ENCODE results near the gene MRPS26. TPM values are rescaled to one million over a fixed set of nuclear protein-coding genes. Genes with fewer than 3 reads are reported as not detected.

The MRPS26 gene
- total RNA-seq, 4 donors from 2014 or later: 34.5 to 43.6 (median 43.1) TPM

DNA sequence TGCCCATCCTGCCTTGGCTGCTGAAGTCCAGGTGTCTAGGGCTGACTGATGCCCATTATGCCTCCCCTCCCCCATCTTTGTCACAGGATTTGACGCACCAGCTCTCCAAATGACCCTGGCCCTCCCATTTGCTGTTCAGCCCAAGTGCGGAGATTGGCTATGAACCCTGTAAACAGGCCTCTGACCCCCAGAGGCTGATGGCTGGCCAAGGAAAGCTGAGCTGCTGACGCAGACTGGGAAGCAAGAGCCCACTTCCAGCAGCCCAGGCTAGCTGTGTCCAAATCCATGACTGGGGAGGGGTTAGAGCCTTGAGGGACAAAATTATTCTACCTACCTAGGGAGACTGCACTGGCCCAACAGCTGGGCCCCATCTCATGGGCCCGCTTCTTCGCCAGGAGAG lies 3.2 kb upstream of the MRPS26 start:
- Histone ChIP-seq H3K27ac (peak overlapping the region in 2 of 4 donors; percentile 30 to 55), H3K4me1 (peaks cover 0 to 15% (median 7%) of the 10 kb centered on the region in 4 donors), H3K36me3 (peaks cover 0 to 34% (median 0%) of the 10 kb centered on the region in 3 donors), H3K4me3 (no peak overlapping the region), H3K27me3 (no peaks in the 10 kb centered on the region), H3K9me3 (no peaks in the 10 kb centered on the region)
- TF ChIP-seq POLR2A (IDR thresholded peaks at IDR 0.05): no peak
- TF ChIP-seq, protein P1, sequence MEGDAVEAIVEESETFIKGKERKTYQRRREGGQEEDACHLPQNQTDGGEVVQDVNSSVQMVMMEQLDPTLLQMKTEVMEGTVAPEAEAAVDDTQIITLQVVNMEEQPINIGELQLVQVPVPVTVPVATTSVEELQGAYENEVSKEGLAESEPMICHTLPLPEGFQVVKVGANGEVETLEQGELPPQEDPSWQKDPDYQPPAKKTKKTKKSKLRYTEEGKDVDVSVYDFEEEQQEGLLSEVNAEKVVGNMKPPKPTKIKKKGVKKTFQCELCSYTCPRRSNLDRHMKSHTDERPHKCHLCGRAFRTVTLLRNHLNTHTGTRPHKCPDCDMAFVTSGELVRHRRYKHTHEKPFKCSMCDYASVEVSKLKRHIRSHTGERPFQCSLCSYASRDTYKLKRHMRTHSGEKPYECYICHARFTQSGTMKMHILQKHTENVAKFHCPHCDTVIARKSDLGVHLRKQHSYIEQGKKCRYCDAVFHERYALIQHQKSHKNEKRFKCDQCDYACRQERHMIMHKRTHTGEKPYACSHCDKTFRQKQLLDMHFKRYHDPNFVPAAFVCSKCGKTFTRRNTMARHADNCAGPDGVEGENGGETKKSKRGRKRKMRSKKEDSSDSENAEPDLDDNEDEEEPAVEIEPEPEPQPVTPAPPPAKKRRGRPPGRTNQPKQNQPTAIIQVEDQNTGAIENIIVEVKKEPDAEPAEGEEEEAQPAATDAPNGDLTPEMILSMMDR (IDR thresholded peaks at IDR 0.05): no peak
- no peak for DNase-seq

DNA sequence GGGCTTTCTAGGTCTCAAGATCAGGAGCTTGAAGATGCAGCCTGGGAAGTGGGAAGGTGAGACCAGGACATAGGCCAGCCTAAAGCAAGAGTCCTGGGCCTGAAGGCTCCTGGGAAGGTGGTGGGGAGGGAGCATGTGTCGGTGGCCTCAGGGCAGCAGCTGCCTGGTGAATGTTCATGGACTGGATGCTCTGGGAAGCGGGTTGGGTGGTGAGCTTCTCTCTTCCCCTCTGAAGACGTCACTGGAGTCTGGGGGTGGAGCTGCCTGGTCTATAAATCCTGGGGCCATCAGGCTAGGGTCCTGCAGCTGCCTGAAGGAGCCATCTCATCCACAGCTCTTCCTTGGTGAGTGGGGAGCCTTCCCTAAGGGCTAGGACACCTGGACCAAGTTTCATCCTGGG lies 2.5 kb upstream of the MRPS26 start, which contains the start of gene GNRH2:
Gene GNRH2, plus strand, starts transcription at position 301 of the 400 bp plus-strand sequence. CDS start 793 bp downstream, outside the sequence.
- Histone ChIP-seq H3K4me1 (peaks cover 0 to 19% (median 9%) of the 10 kb centered on the region in 4 donors), H3K27ac (peak within 1 kb of the TSS in 2 of 4 donors; percentile 30 to 55), H3K4me3 (no peak within 1 kb of the TSS), H3K9me3 (no peaks in the 10 kb centered on the region), H3K27me3 (no peaks in the 10 kb centered on the region), H3K36me3 (peaks cover 0 to 34% (median 0%) of the 10 kb centered on the region in 3 donors)
- no peak for DNase-seq
- no peak for TF ChIP-seq POLR2A (IDR thresholded peaks at IDR 0.05)
- TF ChIP-seq, protein P1 (IDR thresholded peaks at IDR 0.05): no peak

DNA sequence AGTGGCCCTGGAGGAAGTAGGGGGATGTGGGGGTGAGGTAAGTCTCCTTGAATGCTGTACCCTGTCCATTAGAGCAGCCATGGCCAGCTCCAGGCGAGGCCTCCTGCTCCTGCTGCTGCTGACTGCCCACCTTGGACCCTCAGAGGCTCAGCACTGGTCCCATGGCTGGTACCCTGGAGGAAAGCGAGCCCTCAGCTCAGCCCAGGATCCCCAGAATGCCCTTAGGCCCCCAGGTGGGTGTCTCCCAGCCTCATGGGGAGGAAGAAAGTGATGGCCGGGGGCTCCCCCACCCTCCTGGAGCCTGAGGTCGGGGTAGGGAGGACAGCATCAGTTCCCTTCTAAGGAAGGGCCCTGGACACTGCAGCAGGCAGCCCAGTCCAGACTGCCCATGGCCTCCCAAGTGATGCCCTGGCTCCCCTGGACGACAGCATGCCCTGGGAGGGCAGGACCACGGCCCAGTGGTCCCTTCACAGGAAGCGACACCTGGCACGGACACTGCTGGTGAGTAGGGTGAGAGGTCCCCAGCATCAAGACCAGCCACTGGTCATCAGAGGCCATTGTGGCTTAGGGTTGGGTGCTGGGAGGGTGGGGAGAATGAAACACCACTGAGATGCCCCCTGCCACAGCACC lies 1.4 kb upstream of the MRPS26 start:
- H3K4me1 ChIP-seq: peaks cover 0 to 19% (median 9%) of the 10 kb centered on the region in 4 donors
- H3K27me3 ChIP-seq: no peaks in the 10 kb centered on the region
- no peaks in the 10 kb centered on the region for H3K9me3 ChIP-seq
- H3K4me3 ChIP-seq: no peak overlapping the region
- DNase-seq: no peak
- peaks cover 0 to 34% (median 0%) of the 10 kb centered on the region in 3 donors for H3K36me3 ChIP-seq
- peak overlapping the region in 1 of 4 donors; percentile 94 for H3K27ac ChIP-seq
- TF ChIP-seq, protein P1 (IDR thresholded peaks at IDR 0.05): no peak
- TF ChIP-seq POLR2A (IDR thresholded peaks at IDR 0.05): no peak

DNA sequence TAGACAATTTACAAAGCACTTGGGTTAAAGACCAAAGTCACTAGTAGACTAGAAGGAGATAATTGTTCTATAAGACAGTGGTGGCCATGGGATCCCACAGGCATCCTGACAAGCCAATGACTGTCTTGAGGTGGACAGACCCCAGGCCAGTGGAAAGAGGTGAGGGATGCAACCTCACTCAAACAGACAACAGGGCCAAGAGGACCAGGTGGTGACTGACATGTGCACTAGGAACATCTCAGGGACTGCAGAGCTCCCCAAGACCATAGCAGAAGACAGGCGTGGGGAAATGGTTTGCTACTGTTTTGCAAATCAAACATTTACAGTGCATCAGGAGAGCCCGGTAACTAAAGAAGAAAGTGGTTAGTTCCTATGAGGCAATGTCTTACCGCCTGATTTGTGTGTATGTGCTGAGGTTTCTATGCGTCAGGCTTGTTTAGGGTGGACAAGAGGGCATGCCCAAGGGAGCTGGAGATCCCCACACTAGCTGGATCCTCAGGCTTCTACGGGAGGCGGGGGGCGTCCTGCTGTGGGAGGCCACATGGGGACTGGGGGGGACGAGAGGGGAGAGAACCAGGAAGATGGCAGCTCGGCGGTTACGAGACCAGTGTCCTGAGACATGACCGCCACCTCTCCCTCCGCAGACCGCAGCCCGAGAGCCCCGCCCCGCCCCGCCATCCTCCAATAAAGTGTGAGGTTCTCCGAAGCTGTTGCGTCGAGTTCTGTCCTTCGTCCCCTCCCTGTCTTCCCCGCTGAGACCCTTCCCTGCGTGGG lies 623 bp upstream of the MRPS26 start:
- Histone ChIP-seq H3K4me3 (peak overlapping the region; percentile 65 to 98 (median 87)), H3K9me3 (no peaks in the 10 kb centered on the region), H3K4me1 (peaks cover 0 to 19% (median 9%) of the 10 kb centered on the region in 4 donors), H3K27me3 (no peaks in the 10 kb centered on the region), H3K36me3 (peaks cover 0 to 32% (median 0%) of the 10 kb centered on the region in 3 donors), H3K27ac (peak overlapping the region; percentile 87 to 94 (median 92))
- peak; percentile 81 to 91 (median 89) for DNase-seq
- TF ChIP-seq, protein P1 (IDR thresholded peaks at IDR 0.05): no peak
- TF ChIP-seq POLR2A (IDR thresholded peaks at IDR 0.05): no peak

DNA sequence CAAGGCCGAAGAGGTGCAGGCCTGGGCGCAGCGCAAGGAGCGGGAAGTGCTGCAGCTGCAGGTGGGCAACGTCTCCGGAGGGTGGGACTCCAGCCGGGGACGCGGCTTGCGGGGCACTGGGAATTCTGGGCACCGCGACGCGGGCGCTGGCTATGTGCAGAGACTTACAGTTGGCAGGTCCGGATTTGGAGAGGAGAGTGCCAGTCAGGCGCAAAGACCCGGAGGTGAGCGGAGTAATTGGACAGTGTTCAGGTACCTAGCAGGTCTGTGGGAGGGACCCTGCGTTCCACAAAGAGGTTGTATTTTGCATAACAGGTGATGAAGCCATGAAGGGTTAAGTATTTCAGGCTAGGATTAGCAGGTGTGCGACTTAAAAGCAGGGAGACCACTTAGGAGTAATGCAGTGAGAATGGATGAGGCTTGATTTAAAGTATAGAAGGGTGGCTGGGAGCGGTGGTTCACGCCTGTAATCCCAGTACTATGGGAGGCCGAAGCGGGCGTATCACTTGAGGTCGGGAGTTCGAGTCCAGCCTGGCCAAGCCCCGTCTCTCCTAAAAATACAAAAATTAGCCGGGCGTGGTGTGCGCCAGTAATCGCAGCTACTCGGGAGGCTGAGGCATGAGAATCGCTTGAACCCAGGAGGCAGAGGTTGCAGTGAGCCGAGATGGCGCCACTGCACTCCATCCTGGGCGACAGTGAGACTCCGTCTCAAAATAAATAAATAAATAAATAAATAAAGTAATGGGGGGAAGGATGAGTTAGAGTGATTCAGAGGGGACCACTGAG lies 1.0 kb downstream of the MRPS26 start:
- Histone ChIP-seq H3K4me1 (peaks cover 0 to 17% (median 9%) of the 10 kb centered on the region in 4 donors), H3K4me3 (peak overlapping the region; percentile 65 to 98 (median 87)), H3K9me3 (no peaks in the 10 kb centered on the region), H3K27ac (peak overlapping the region; percentile 87 to 94 (median 92)), H3K36me3 (peaks cover 0 to 26% (median 0%) of the 10 kb centered on the region in 3 donors), H3K27me3 (no peaks in the 10 kb centered on the region)
- DNase-seq: no peak
- no peak for TF ChIP-seq POLR2A (IDR thresholded peaks at IDR 0.05)
- TF ChIP-seq, protein P1 (IDR thresholded peaks at IDR 0.05): no peak

Measured in Peyer's patch (tissue), 4 donors.